Measurements from ENCODE around the gene TLE6. TPM values are rescaled to one million over a fixed set of nuclear protein-coding genes. Genes with fewer than 3 reads are reported as not detected.

Gene TLE6
- polyA plus RNA-seq, 1 donor from 2014 or later, result 5.7 TPM

- no peaks in the 10 kb centered on the region for H3F3A ChIP-seq (ENCODE audit: insufficient read depth, low read length, poor library complexity, severe bottlenecking)
- no peak overlapping the region for H3K4me3 ChIP-seq (ENCODE audit: low read length)
- no peak overlapping the region for H3K9ac ChIP-seq (ENCODE audit: low read length)
- H2AFZ ChIP-seq (ENCODE audit: low read depth, low read length), result no peak overlapping the region
- H3K4me2 ChIP-seq (ENCODE audit: low read length), result no peak overlapping the region
- H4K20me1 ChIP-seq (ENCODE audit: insufficient read depth), result no peaks in the 10 kb centered on the region
- no peaks in the 10 kb centered on the region for H3K27me3 ChIP-seq (ENCODE audit: insufficient read depth, low read depth, low read length)
- H3K79me2 ChIP-seq (replicated peaks; ENCODE audit: insufficient read depth, low read length), result no peaks in the 10 kb centered on the region
- no peaks in the 10 kb centered on the region for H3K9me3 ChIP-seq (ENCODE audit: low read length)
- no peak overlapping the region for H3K27ac ChIP-seq (ENCODE audit: low read length)
- H3K9me2 ChIP-seq (ENCODE audit: insufficient read depth, low read length), result no peaks in the 10 kb centered on the region
- H3K36me3 ChIP-seq (ENCODE audit: insufficient read depth, low read length), result no peaks in the 10 kb centered on the region
- TF ChIP-seq REST (IDR thresholded peaks at IDR 0.05; ENCODE audit: borderline replicate concordance) (no peak), CTCF (IDR thresholded peaks at IDR 0.05; ENCODE audit: poor library complexity, severe bottlenecking) (no peak), SMC3 (conservative IDR thresholded peaks at IDR 0.05; ENCODE audit: poor library complexity) (no peak), RAD21 (conservative IDR thresholded peaks at IDR 0.05) (no peak), TAF1 (IDR thresholded peaks at IDR 0.05; ENCODE audit: low read depth) (no peak), EZH2 (IDR thresholded peaks at IDR 0.05; ENCODE audit: borderline replicate concordance, insufficient read depth, low read length, poor library complexity, severe bottlenecking) (no peak), EP300 (conservative IDR thresholded peaks at IDR 0.05; ENCODE audit: poor library complexity, severe bottlenecking) (no peak), MXI1 (conservative IDR thresholded peaks at IDR 0.05; ENCODE audit: poor library complexity, severe bottlenecking) (no peak), POLR2AphosphoS5 (IDR thresholded peaks at IDR 0.05) (no peak)
Observed at GRCh38 chr19:2960120-2960519, 17.2 kb upstream of the TLE6 start.

GRCh38 chr19:2962018-2962670, 15.2 kb upstream of the TLE6 start:
- no peak overlapping the region for H3K9ac ChIP-seq (ENCODE audit: low read length)
- H3K9me3 ChIP-seq (ENCODE audit: low read length), result no peaks in the 10 kb centered on the region
- no peak overlapping the region for H3K4me3 ChIP-seq (ENCODE audit: low read length)
- no peaks in the 10 kb centered on the region for H4K20me1 ChIP-seq (ENCODE audit: insufficient read depth)
- no peaks in the 10 kb centered on the region for H3K27me3 ChIP-seq (ENCODE audit: insufficient read depth, low read depth, low read length)
- no peak for TF ChIP-seq EZH2 (IDR thresholded peaks at IDR 0.05; ENCODE audit: borderline replicate concordance, insufficient read depth, low read length, poor library complexity, severe bottlenecking)
- no peak for TF ChIP-seq EP300 (conservative IDR thresholded peaks at IDR 0.05; ENCODE audit: poor library complexity, severe bottlenecking)
- peak; percentile 94 for TF ChIP-seq CTCF (IDR thresholded peaks at IDR 0.05; ENCODE audit: poor library complexity, severe bottlenecking)
- TF ChIP-seq MXI1 (conservative IDR thresholded peaks at IDR 0.05; ENCODE audit: poor library complexity, severe bottlenecking), result no peak
- no peak for TF ChIP-seq POLR2AphosphoS5 (IDR thresholded peaks at IDR 0.05)
- TF ChIP-seq SMC3 (conservative IDR thresholded peaks at IDR 0.05; ENCODE audit: poor library complexity), result peak; percentile 86
- TF ChIP-seq RAD21 (conservative IDR thresholded peaks at IDR 0.05), result peak; percentile 93
- TF ChIP-seq TAF1 (IDR thresholded peaks at IDR 0.05; ENCODE audit: low read depth), result no peak
- TF ChIP-seq REST (IDR thresholded peaks at IDR 0.05; ENCODE audit: borderline replicate concordance), result no peak
- no peaks in the 10 kb centered on the region for H3K79me2 ChIP-seq (replicated peaks; ENCODE audit: insufficient read depth, low read length)
- H3K36me3 ChIP-seq (ENCODE audit: insufficient read depth, low read length), result no peaks in the 10 kb centered on the region
- H3K27ac ChIP-seq (ENCODE audit: low read length), result no peak overlapping the region
- no peak overlapping the region for H2AFZ ChIP-seq (ENCODE audit: low read depth, low read length)
- no peaks in the 10 kb centered on the region for H3K9me2 ChIP-seq (ENCODE audit: insufficient read depth, low read length)
- no peaks in the 10 kb centered on the region for H3F3A ChIP-seq (ENCODE audit: insufficient read depth, low read length, poor library complexity, severe bottlenecking)
- no peak overlapping the region for H3K4me2 ChIP-seq (ENCODE audit: low read length)
